Activated B cell treated with CpG ODN at 0.5 μM for 24 hours (primary cell): ENCODE measurements around the gene UTS2R. TPM values are rescaled to one million over a fixed set of nuclear protein-coding genes. Genes with fewer than 3 reads are reported as not detected.

ENCODE experiments used
- ATAC-seq: fragments of 200-7000 bp; cut with Tn5 transposase; one replicate; pipeline ENCODE4 v1.10.0; 2021; ENCODE audit warnings: low read depth, mild to moderate bottlenecking, moderate library complexity
- CTCF ChIA-PET: fragments of 350-600 bp; sonication (Branson Sonifier 250); formaldehyde crosslinking; loops from one replicate; lab custom pipeline; 2021; ENCODE audit warnings: antibody characterized with exemption; lab: Charles Lee
- POLR2A ChIA-PET: fragments of 350-600 bp; sonication (Branson Sonifier 250); formaldehyde crosslinking; loops from one replicate; lab custom pipeline; 2021; ENCODE audit warnings: antibody characterized with exemption; lab: Charles Lee
- DNase-seq: peaks from one replicate; pipeline ENCODE4 v3.0.0; 2022
- H3K27ac Mint-ChIP-seq: one replicate; pipeline ENCODE4 v1.8.0; 2020; ENCODE audit warnings: mixed read lengths
- H3K27me3 Mint-ChIP-seq: one replicate; pipeline ENCODE4 v1.8.0; 2021; ENCODE audit warnings: mixed read lengths
- H3K36me3 Mint-ChIP-seq: one replicate; pipeline ENCODE4 v1.8.0; 2021; ENCODE audit warnings: low read depth, mixed read lengths
- H3K4me1 Mint-ChIP-seq: one replicate; pipeline ENCODE4 v1.8.0; 2021; ENCODE audit warnings: mixed read lengths
- H3K4me3 Mint-ChIP-seq: one replicate; pipeline ENCODE4 v1.8.0; 2020; ENCODE audit warnings: mild to moderate bottlenecking, mixed read lengths
- H3K9me3 Mint-ChIP-seq: one replicate; pipeline ENCODE4 v1.8.0; 2020; ENCODE audit warnings: mixed read lengths
- CTCF ChIP-seq: fragments of 200-600 bp; IDR thresholded peaks from one replicate; pipeline ENCODE4 v1.8.0; 2022; ENCODE audit warnings: antibody characterized with exemption, mild to moderate bottlenecking
- intact Hi-C: fragments of 100-400 bp; cut with micrococcal nuclease; formaldehyde crosslinking; loops from one replicate; pipeline ENCODE4 v1.15.1; 2024
- total RNA-seq: library from RNA; stranded (reverse); gene quantifications from 2 replicates; pipeline ENCODE4 v1.2.3, GENCODE V29; 2022

UTS2R gene
- total RNA-seq, 1 donor from 2014 or later = not detected

GRCh38 chr17:82392941-82393340 is 21.4 kb downstream of the UTS2R start:
- no peak for TF ChIP-seq CTCF
- H3K27me3 Mint-ChIP-seq = no peaks in the 10 kb centered on the region
- intact Hi-C loops = no loop called here
- ChIA-PET POLR2A (no interaction called here), CTCF (no interaction called here)
- H3K36me3 Mint-ChIP-seq = peaks cover 39% of the 10 kb centered on the region
- no peaks in the 10 kb centered on the region for H3K9me3 Mint-ChIP-seq
- H3K4me3 Mint-ChIP-seq = no peak overlapping the region
- DNase-seq (no peak), ATAC-seq (no peak)
- H3K4me1 Mint-ChIP-seq = no peaks in the 10 kb centered on the region
- H3K27ac Mint-ChIP-seq = no peak overlapping the region

- H3K36me3 Mint-ChIP-seq = peaks cover 40% of the 10 kb centered on the region
- ATAC-seq = no peak
- H3K27ac Mint-ChIP-seq = no peak overlapping the region
- ChIA-PET POLR2A (interaction anchor here (0.6 kb wide), 2 partner anchors 26 to 89 kb away, joined by 3 to 7 read pairs; no protein-coding TSS in a partner anchor), CTCF (no interaction called here)
- no peak overlapping the region for H3K4me3 Mint-ChIP-seq
- DNase-seq = no peak
- intact Hi-C loops = no loop called here
- no peaks in the 10 kb centered on the region for H3K27me3 Mint-ChIP-seq
- no peaks in the 10 kb centered on the region for H3K4me1 Mint-ChIP-seq
- no peaks in the 10 kb centered on the region for H3K9me3 Mint-ChIP-seq
- TF ChIP-seq CTCF = no peak
Measured at GRCh38 chr17:82394278-82394677, 22.7 kb downstream of the UTS2R start.

GRCh38 chr17:82396601-82397435 is 25.3 kb downstream of the UTS2R start:
- Mint-ChIP-seq H3K27ac (no peak overlapping the region), H3K4me3 (no peak overlapping the region), H3K9me3 (no peaks in the 10 kb centered on the region), H3K4me1 (peaks cover 7% of the 10 kb centered on the region), H3K36me3 (peaks cover 44% of the 10 kb centered on the region), H3K27me3 (no peaks in the 10 kb centered on the region)
- TF ChIP-seq CTCF = no peak
- ChIA-PET POLR2A (no interaction called here), CTCF (no interaction called here)
- ATAC-seq (no peak), DNase-seq (no peak)
- intact Hi-C loops = no loop called here

GRCh38 chr17:82397449-82398335 is 26.1 kb downstream of the UTS2R start:
- no peak for TF ChIP-seq CTCF
- Mint-ChIP-seq H3K4me1 (peaks cover 7% of the 10 kb centered on the region), H3K27ac (no peak overlapping the region), H3K27me3 (no peaks in the 10 kb centered on the region), H3K9me3 (no peaks in the 10 kb centered on the region), H3K4me3 (no peak overlapping the region), H3K36me3 (peaks cover 41% of the 10 kb centered on the region)
- DNase-seq (no peak), ATAC-seq (no peak)
- POLR2A ChIA-PET = no interaction called here
- CTCF ChIA-PET = no interaction called here
- intact Hi-C loops = no loop called here

- peaks cover 40% of the 10 kb centered on the region for H3K36me3 Mint-ChIP-seq
- no peaks in the 10 kb centered on the region for H3K27me3 Mint-ChIP-seq
- no peak overlapping the region for H3K4me3 Mint-ChIP-seq
- ATAC-seq (no peak), DNase-seq (no peak)
- H3K27ac Mint-ChIP-seq = no peak overlapping the region
- CTCF ChIA-PET = no interaction called here
- H3K4me1 Mint-ChIP-seq = peaks cover 7% of the 10 kb centered on the region
- no peak for TF ChIP-seq CTCF
- no peaks in the 10 kb centered on the region for H3K9me3 Mint-ChIP-seq
- intact Hi-C loops = no loop called here
- POLR2A ChIA-PET = interaction anchor here (0.6 to 0.9 kb wide), 2 partner anchors 50 to 97 kb away, joined by 3 read pairs; no protein-coding TSS in a partner anchor
Measured at GRCh38 chr17:82399041-82399441, 27.5 kb downstream of the UTS2R start.
